Stimulated activated CD4-positive, alpha-beta T cell treated with anti-CD3 and anti-CD28 coated beads, TNF-alpha, amount 100 ng/mL, for 1 hour (primary cell): ENCODE results near the gene ZNF469.

Source experiments
- DNase-seq, 3 donors: peaks; one replicate each; pipeline ENCODE4 v3.0.0-alpha.2; 2020; ENCODE audit warnings: low read depth in 3 of 3, low spot score in 1 of 3

ZNF469 gene, protein sequence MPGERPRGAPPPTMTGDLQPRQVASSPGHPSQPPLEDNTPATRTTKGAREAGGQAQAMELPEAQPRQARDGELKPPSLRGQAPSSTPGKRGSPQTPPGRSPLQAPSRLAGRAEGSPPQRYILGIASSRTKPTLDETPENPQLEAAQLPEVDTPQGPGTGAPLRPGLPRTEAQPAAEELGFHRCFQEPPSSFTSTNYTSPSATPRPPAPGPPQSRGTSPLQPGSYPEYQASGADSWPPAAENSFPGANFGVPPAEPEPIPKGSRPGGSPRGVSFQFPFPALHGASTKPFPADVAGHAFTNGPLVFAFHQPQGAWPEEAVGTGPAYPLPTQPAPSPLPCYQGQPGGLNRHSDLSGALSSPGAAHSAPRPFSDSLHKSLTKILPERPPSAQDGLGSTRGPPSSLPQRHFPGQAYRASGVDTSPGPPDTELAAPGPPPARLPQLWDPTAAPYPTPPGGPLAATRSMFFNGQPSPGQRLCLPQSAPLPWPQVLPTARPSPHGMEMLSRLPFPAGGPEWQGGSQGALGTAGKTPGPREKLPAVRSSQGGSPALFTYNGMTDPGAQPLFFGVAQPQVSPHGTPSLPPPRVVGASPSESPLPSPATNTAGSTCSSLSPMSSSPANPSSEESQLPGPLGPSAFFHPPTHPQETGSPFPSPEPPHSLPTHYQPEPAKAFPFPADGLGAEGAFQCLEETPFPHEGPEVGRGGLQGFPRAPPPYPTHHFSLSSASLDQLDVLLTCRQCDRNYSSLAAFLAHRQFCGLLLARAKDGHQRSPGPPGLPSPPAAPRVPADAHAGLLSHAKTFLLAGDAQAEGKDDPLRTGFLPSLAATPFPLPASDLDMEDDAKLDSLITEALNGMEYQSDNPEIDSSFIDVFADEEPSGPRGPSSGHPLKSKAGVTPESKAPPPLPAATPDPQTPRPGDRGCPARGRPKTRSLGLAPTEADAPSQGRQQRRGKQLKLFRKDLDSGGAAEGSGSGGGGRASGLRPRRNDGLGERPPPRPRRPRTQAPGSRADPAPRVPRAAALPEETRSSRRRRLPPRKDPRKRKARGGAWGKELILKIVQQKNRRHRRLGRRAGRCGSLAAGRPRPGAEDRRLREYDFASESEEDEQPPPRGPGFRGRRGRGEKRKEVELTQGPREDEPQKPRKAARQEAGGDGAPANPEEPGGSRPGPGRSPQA (N-terminal part only)

DNA sequence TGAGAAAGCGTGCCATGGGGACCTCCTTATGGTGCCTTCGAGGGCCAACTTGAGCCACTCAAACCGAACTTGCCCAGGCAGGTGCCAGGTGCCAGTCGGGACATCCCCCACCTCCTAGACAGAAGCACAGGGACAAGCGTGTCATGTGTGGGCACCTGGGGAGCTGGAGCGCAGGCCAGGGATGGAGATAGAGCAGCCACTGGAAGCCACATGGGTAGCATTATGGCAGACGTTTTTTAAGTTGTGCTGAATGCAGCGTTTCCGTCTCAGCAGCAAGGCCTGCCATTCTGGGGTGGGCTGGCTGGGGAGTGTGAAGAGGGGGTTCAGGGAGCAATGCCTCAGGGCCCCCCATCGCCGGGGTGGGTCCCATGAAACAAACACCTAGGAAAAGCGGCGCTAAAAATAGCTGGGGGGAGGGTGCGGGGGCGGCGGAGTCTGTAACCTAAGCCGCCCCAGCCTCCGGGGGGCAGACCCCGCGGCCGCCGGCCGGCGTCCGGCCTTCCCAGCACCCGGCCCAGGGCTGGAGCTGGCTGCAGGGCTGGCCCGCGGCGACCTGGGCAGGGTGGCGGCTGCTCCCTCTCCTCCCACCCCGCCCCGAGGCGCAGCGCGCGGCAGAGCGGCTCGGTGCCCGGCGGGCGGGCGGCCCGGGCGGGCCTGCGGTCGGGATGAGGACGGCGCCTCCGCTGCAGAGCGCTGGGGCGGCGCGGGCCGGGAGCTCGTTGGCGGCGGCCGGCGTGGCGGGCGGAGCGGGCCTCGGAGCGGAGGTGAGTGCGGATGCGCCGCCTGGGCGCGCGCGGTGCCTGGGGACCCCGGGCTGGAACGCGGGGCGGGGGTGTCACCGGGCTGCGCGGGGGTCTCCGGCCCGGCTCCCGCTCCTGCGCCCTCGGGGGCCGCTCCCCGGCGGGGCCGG, at the start of gene ZNF469:
TSS of gene ZNF469 (plus strand) at position 469 of the 910 bp plus-strand sequence. CDS start 44,512 bp downstream, outside the sequence.
- no peak for DNase-seq

DNA sequence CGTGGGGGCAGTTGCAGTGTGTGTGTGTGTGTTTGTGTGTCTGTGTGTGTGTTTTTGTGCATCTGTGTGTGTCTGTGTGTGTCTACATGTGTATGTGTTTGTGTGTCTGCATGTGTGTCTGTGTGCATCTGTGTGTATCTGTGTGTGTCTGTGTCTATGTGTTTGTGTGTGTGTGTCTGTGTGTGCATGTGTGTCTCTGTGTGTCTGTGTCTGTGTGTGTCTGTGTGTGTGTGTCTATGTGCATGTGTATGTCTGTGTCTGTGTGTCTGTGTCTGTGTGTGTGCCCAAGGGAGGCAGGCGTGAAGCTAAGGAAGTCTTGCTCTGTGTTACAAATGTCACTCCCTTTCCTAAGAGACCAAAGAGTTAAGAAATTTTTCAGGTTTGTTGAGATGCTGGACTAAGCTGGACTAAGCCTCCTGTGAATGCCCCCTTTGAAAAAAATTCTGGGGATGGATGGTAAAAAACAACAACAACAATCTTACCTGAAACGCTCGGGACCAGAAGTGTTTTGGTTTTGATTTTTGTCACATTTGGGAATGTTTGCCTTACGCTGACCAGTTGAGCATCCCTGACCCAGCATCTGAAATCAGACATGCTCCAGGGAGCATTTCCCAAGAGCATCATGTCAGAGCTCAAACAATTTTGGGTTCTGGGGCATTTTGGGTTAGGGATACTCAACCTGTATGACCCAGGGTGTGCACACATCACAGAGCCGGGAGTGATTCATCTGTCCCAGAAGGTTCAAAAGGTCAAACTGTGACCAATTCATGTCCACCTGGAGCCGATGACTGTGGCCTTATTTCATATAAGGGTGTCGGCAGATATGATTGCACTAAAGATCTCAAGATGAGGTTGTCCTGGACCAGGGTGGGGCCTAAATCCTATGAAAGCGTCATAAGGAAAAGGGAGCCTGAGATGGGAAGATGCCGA, 48.6 kb upstream of the ZNF469 start:
- no peak for DNase-seq

DNA sequence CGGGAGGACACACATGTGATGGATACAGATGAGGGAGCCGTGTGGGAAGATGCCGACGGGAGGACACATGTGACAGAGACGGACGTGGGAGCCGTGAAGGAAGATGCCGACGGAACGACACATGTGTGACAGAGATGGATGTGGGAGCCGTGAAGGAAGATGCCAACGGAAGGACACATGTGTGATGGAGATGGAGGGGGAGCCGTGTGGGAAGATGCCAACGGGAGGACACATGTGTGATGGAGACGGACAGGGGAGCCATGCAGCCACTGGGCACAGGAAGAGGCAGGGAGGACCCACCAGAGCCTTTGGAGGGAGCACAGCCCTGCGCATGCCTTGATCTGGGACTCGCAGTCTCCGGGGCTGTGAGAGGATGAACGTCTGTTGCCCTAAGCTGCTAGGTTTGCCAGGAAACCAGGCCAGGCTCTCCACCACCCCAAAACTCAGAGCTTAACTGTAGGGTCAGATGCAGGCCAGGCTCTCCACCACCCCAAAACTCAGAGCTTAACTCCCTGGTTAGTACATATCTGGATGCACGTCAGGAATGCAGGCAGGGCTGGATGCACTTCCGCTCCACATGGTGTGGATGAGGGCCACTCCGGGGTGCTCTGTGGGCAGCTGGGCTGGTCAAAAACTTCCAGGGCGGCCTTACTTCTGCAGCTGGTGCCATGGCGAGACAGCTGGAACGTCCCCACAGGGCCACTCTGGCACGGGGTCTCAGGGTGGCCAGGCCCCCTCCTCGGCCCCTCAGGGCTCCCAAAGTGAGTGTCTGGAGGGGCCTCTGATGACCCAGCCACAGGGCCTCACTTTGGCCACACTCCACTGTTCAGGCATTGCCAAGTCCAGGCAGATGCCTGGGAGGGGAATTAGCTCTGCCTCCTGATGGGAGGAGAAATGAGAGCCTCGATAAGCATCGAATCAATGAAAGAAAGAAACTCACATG, 47.7 kb upstream of the ZNF469 start:
- DNase-seq: no peak

DNA sequence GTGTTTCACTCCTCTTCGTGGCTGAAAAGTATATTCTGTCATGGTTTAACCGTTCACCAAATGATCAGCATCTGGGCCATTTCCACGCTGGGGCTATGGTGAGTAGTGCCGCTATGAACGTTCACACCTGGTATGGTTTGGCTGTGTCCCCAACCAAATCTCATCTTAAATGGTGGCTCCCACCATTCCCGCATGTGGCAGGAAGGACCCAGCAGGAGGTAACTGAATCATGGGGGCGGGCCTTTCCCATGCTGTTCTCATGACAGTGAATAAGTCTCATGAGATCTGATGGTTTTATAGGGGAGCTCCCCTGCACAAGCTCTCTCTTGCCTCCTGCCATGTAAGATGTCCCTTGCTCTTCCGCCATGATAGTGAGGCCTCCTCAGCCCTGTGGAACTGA, 45.7 kb upstream of the ZNF469 start:
- no peak for DNase-seq

DNA sequence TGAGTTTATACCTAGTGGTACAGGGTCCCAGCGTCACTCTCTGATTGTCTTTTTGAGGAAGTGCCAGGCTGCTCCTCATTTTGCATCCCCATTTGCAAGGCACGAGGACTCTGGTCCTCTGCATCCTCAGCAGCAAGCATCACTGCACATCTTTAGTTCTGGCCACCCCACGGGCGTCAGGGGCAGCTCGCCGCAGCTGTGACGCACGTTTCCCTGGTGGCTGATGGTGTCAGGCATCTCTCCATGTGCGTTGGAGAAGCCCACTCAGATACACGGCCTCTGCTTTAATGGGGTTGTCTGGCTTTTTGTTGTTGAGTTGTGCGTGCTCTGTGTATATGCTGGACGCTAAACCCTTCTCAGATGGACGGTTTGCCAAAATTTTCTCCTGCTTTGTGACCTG, 45.2 kb upstream of the ZNF469 start:
- DNase-seq: no peak

DNA sequence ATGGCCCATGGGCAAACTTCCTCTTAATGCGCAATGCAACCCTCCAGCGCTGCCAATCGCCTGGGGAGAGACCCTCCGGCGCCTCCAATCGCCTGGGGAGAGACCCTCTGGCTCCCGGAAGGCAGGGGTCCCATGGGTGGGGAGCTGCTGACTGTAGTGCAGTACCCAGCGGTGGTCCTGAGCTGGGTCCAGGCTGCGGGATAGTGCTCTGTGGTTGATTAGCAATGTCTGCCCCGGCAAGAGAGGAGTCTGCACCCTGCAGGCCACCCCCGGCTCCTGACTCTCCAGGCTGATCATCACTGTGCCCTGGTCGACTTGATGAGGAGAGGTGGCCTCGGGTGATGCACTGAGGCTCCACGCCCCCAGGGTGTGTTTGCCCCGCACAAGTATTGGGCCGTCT, 44.6 kb upstream of the ZNF469 start:
- no peak for DNase-seq

DNA sequence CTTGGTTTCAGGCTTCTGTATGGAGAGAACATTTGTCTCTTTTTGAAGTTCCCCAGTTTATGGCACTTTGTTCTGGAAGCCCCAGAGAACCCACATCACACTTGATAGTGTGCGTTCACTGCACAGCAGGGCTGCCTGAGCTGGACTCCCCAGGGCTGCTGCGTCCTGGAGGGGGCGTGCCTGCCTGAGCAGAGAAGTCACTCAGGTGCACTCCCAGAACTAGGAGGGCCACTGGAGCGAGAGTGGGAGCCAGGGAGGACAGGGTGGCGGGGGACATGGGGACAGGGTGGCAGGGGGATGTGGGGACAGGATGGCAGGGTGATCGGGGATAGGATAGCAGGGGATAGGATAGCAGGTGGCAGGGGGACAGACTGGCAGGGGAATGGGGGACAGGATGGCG, 43.9 kb upstream of the ZNF469 start:
- no peak for DNase-seq

DNA sequence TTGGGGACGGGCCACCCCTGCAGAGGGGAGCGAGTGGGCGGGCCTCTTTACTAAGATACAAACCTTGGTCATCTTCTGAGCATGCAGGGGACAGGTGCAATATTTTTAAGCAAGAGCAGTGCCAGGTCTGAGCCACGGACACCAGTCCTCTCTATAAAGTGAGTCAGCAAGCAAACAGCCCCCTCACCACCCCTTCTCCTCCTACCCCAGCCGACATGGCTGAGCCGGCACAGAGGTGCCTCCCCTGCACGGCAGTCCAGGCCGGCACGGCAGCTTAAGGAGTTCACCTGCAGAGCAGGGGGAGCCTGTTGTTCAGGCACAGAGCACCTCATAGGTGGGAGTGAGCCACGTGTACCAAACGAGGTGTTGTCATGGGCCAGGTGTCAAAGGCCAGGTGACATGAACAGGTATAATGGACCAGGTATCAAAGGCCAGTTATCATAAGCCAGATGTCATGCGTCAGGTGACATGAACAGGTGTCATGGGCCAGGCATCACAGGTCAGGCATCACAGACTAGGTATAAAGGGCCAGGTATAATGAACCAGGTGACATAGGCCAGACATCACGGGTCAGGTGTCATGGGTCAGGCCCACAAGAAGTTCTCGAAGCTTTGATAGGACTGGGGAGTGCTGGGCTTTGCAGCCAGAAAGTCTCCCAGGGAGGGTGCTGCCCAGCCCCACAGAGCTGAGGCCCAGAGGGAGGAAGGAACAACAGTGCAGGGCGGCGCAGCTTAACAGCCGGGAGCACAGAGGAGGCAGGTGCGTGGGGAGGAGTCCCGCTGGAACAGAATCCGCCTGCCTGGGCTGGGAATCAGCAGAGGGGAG, 42.6 kb upstream of the ZNF469 start:
- DNase-seq: no peak

DNA sequence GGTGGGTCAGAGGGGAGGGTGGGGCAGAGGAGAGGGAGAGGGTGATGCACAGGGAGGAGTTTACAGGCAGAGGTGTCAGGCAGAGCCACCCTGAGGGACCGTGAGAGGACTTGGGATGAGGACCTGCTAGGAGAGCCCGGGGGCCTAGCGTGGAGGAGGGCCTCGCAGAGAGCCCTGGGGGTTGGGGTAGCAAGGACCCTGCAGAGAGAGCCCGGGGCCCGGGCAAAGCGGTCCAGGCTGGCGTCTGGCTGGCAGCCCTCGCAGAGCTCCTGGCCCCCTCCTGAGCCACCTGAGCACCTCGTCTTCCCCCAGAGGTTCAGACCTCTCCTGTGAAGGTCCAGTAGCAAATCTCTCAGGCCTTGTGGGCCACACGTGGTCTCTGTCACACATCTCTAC, 42.0 kb upstream of the ZNF469 start:
- DNase-seq: no peak

DNA sequence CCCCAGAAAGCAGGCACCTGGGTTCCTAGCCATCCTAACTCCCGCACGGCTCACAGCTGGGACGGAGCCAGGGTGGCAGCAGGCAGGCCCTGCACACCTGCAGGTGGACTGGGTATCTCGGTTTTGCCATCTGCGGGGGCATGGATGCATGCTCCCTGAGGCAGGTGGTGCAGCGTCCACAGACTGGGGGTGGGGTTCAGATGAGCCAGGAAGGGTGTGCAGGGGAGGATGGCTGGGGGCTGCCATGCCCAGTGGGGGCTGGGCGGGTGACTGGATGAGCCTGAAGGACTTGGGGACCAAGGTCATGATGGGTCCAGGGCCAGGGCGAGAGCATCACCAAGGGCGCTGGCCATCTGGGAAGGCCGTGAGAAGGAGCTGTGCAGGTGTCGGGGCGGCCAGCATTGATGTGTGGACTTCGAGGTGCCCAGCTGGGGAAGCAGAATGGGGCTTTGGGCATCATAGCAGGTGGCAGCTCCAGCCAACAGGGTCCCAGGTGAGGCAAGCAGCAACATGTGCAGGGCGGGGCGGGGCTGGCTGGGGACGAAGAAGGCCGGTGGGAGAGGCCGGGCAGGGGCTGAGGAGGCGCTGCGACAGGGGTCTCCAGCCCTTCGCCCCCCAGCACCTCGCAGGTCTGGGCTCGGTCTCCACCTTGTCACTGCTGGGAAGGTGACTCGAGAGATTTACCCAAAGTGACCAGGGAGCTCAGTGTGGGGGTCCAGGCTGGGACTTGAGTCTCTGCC, 41.0 kb upstream of the ZNF469 start:
- DNase-seq: no peak

DNA sequence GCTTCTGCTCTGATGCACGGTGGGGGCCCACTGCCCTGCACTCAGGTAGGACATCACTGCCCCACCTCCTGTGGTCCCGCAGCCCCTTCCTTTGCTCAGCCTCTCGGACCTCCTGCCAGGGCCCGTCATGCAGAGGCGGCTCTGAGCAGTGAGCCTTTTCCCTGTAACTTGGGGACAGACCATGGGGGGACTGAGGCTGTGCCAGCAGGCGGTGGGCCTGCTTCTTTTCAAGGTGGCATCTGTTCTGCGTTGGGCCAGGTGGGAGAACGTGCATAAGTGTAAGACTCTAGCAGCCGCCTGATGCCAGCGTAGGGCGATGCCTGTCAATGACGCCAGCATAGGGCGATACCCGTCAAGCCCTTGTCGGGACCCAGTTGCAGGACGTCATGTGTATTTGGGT, 40.3 kb upstream of the ZNF469 start:
- DNase-seq: no peak

DNA sequence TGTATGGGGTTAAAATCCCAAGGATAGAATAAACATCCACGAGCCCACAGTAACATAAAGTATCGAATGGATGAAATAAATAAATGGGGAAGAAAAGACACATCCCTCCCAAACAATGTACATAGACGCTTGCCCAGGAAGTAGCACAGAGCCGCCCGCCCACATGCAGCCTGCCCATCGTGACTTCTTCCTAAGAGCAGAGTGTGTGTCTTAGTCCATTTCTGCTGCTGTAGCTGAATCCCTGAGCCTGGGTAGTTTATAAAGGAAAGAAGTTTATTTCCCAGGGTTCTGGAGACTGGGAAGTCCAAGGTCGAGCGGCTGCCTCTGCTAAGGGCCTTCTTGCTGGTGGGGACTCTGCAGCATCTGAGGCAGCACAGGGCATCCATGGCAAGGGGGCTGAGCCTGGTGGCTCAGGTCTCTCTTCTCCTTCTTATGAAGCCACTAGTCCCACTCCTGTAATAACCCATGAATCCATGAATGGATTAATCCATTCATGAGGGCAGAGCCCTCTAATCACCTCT, 39.4 kb upstream of the ZNF469 start:
- DNase-seq: no peak

DNA sequence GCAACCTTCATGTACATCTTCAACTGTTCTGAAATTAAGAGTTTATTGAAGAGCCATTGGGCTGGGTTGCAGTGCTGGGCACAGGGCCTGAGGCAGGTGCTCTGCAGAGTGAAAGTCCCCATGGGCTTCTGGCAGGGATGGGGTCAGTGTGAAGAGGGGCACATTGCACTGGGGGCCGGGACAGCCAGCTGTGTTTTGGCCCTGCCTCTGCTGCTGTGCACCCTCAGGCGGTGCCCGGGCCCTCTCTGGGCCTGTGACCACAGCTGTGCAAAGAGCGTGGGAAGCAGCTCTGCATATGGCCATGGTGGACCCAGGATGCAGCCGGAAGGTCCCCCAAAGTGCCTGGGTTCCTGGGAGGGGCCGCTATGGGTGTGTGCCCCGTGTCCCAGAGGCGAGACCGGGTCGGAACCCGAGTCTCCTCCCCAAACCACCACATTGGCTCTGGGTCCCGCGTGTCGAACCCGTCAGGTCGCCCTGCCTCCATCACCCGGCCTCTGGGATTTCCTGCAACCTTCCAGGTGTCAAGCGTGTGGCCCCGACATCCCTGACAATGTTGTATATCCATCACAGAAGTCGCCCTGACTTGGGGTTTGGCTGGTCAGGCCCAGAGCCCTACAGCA, 38.2 kb upstream of the ZNF469 start:
- DNase-seq: no peak

DNA sequence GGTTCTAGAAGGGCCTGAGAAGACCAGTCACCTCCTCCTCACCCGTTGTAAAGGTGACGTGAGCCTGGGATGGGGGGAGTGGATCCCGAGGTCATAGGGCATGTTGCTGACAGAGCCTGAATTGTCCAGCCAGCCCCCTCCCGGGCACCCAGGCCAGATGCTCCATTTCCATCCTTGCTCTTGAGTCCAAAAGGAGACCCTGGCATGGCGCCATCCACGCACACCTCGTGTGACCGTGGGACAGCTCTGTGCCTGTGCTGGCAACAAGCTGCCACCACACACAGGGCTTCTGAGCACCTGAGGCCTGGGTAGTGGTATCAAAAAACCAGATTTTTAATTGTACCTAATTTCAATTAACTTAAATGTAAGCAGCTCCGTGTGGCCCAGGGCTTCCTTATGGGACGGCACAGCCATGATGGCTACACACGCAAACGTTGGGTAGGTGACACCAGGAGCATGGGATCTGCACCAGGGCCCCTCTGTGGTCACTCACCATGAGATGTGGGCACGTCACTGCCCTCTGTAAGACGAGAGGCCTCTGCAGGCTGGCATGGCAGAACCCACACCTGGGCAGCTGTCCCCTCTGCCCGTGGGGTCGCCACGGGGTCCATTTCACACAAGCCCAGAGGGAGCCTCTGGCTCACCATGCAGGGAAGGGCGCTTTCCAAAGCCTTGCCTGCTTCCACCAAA, 37.6 kb upstream of the ZNF469 start:
- no peak for DNase-seq

DNA sequence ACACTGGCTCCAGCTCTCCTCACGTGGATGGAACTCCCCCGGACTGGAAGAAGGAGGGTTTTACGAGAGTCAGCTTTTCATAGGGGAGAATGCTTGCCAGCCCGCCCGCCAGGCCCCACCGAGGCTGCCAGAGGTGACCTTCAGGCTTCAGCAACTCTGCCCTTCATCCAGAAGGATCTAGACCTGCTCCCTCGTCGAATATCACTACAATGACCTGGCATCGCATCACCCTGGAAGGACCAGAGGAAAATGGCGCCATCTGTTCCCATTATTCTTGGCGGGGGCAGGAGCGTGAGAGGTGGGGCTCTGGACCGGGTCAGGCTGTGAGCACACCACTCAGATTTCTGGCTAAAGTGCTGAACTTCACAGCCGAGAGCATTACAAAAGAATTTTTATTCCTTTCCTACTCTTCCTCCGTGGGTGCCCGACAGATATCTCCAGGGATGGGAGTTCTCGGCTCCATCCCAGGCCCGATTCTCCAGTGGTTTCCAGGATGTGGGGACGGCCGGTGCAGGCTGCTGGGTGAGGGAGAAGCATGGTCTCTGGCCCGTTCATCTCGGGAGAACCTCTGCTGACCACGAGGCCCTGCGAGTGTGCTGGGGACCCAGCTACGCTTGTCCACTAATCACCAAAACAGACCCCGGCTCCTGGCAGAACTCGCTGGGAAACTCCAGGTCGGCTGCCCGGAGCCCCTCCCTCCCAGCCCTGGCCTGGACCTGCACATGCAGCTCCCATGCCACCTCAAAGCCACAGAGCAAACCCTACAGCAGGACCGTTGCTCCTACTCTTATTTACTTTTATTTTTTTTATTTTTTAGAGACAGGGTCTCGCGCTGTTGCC, 36.8 kb upstream of the ZNF469 start:
- DNase-seq: no peak
